GM21619 (cell line): ENCODE data around the gene KDM1A.
"Not testable (repeated sequence)": the region's sequence is repeated elsewhere in the genome, so short reads cannot be mapped to it uniquely, and the experiment has no call there.

ENCODE experiments used
- ATAC-seq: cut with Tn5 transposase; IDR thresholded peaks from one replicate; pipeline ENCODE4 v1.9.1; 2021; ENCODE audit not compliant: unreplicated experiment

KDM1A gene

DNA sequence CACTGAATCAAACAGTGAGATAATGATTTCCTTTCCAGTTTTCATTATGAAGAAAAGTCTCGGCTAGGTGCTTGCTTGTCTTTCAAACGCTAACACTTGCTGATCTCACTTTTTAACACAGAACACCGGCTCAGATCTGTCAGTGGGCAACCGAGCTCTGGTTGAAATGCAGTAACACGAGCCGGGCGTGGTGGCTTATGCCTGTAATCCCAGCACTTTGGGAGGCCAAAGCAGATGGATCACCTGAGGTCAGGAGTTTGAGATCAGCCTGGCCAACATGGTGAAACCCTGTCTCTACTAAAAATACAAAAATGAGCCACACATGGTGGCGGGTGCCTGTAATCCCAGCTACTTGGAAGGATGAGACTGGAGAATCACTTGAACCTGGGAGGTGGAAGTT, 9.2 kb upstream of the KDM1A start:
- not testable (repeated sequence) for ATAC-seq

GRCh38 chr1:23013657-23014056, 5.6 kb upstream of the KDM1A start:
- ATAC-seq, result no peak

- ATAC-seq, result no peak
Observed at GRCh38 chr1:23018661-23019093, 591 bp upstream of the KDM1A start.

GRCh38 chr1:23019863-23020625, 776 bp downstream of the KDM1A start:
- ATAC-seq, result peak; percentile 29

- ATAC-seq, result no peak
Observed at GRCh38 chr1:23020706-23021405, 1.6 kb downstream of the KDM1A start.

DNA sequence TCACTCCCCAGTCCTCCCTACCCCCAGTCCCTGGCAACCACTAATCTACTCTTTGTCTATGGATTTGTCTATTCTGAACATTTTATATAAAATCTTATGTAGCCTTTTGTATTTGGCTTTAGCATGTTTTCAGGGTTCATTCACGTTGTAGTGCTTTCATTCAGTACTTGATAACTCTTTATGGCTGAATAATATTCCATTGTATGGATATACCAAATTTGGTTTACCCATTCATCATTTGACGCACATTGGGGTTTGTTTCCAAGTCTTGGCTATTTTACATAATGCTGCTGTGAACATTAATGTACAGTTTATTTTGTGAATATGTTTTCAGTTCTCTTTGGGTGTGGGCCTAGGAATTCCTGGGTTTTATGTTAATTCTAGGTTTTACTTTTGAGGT, 2.6 kb downstream of the KDM1A start:
- ATAC-seq, result no peak

DNA sequence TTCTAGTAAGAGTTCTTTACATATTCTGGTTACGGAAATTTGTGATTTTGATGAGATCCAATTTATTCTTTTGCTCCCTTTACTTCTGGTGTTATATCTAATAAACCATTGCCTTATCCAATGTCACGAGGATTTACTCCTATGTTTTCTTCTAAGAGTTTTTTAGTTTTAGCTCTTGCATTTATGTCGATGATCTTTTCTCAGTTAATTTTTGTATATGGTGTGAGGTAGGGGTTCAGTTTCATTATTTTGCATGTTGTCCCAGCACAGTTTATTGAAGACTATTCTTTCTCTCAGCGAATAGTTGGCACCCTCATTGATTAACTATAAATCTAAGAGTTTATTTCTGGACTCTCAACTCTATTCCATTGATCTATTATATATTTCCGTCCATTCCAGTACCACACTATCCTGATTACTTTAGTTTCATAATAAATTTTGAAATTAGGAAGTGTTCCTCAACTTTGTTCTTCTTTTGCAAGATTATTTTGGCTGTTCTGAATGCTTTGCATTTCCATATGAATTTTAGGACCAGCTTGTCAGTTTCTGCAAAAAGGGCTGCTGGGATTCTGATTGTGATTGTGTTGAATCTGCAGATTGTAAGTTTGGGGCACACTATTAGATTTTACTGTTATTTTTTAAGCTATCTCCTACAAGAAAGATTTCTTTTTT, 4.0 kb downstream of the KDM1A start:
- ATAC-seq, result no peak

DNA sequence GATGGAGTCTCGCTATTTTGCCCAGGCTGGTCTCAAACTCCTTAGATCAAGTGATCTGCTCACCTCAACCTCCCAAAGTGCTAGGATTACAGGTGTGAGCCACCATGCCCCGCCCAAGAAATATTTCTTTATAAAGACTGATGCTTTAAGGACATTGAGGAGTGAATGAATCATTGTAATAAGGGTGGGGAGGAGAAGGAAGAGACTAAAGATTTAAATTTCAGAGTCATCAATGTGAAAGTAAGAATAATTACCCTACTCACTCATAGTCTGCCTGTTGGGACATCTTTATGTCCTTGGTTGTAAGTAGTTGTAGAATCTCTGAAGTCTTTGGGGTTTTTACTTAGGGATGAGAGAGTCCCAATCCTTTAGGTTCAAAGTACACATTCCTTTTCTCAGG, 7.3 kb downstream of the KDM1A start:
- ATAC-seq, result no peak

DNA sequence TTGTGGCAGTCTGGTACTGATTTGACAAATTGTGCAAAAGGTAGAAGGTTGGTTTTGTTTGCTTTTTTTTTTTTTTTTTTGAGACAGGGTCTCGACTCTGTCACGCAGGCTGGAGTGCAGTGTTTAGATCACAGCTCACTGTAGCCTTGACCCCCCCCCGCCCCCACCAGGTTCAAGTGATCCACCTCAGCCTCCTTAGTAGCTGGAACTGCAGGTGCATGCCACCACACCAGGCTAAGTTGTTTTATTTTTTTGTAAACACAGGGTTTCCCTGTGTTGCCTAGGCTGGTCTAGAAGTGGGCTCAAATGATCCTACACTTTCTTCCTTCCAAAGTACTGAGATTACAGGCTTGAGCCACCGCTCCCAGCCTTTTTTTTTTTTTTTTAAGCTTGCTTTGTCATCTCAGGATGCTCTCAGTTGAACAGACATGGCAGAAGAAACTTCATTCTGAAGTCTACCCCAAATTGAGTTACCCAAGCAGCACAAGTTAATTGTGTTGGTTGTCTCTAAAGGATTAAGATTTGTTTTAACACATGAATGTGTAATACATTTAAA, 8.2 kb downstream of the KDM1A start:
- no peak for ATAC-seq

- ATAC-seq, result no peak
Observed at GRCh38 chr1:23029337-23029736, 10.1 kb downstream of the KDM1A start.

GRCh38 chr1:23035823-23036452, 16.7 kb downstream of the KDM1A start:
- no peak for ATAC-seq

- ATAC-seq, result no peak
Observed at GRCh38 chr1:23037081-23037740, 17.9 kb downstream of the KDM1A start.

- ATAC-seq, result no peak
Observed at GRCh38 chr1:23039308-23039826, 20.1 kb downstream of the KDM1A start.

DNA sequence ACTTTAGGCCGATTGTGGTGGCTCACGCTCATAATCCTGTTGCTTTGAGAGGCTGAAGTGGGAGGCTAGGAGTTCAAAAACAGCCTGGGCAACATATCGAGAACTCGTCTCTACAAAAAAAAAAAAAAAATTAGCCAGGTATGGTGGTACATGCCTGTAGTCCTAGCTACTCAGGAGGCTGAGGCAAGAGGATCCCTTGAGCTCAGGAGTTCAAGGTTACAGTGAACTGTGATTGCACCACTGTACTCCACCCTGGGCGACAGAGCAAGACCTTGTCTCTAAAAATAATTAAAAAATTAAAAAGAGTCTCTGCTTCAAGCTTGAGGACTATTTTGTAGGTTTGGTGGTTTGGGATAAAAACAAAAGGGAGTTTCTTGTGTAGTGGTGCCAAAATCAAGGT, 21.2 kb downstream of the KDM1A start:
- ATAC-seq, result no peak

- ATAC-seq, result no peak
Observed at GRCh38 chr1:23044035-23044434, 24.8 kb downstream of the KDM1A start.

GRCh38 chr1:23050201-23050600, 30.9 kb downstream of the KDM1A start:
- no peak for ATAC-seq

DNA sequence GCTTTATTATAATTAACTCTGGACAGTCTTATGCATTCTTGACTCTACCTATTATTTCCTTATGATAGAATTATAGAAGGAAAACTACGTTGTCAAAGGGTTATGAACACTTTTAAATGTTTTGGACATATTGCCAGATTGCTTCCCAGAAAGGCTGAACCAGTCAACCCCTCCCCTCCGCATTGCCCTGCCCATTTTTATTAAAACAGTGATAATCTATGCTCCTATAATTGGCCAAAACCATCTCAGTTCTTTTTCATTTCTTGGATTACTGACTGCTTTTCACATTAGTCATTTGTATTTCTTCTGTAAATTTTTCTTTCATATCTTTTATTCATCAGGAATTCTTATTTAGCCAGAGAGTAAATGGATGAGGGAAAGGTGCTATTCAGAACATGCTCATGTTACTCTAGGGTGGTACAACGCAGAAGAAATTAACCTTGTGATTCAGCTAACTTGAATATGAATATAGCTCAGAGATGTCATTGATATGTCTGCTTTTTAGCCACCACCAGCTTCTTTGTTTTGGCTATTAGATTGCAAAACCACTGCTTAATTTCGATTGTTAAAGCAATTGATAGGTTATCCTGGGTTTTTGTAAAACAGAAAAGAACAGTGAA, 32.1 kb downstream of the KDM1A start:
- no peak for ATAC-seq

GRCh38 chr1:23057301-23057700, 38.0 kb downstream of the KDM1A start:
- ATAC-seq, result no peak

DNA sequence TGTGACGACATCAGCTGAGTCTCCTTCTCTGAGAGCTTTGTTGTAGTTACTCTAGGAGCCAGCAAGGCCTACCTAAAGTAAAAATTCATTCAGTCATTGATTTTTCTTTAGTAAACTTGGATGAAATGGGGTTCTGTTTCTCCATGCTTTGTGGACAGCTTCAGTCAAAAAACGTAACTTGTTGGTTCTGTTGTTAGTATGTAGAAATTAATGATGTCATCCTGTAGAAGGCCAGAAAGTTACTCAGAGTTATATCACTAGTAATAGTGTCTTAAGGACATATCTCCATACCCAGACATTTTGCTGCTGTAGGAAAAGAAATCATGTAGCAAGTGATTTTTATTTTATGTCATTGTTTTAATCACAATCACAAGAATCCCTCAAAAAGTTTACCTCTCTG, 43.0 kb downstream of the KDM1A start:
- ATAC-seq, result no peak

DNA sequence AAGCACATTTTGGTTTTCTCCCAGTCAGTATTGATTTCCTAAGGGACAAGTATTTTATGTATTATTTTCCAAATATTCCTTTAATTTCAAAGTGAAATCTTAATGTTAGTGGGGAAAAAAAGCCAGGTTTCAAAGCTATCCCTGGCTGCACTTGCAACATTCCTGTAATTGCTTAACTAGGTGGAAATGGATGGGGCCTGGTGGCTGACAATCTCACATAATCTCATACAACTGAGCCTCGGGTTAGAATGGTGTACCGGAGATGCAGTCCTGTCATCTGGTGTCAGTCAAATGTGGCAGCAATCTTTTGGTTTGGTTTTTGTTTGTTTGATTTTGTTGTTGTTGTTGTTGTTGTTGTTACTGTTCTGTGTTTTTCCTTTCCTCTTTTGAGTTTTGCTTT, 46.1 kb downstream of the KDM1A start:
- ATAC-seq, result no peak
